ENCODE measurements around the gene MILR1.
A peak's percentile ranks its signal among the peaks of the same experiment; 100 is the strongest.
"Not testable (repeated sequence)": the region's sequence is repeated elsewhere in the genome, so short reads cannot be mapped to it uniquely, and the experiment has no call there.

Gene MILR1

GRCh38 chr17:64448665-64449512 is at the start of gene MILR1:
Gene MILR1 (plus strand): TSS chr17:64449115. CDS start chr17:64449169, 54 bp downstream.
- peak; percentile 84 for DNase-seq

- no peak for DNase-seq
Measured at GRCh38 chr17:64399767-64400156, 49.2 kb upstream of the MILR1 start.

- no peak for DNase-seq
Measured at GRCh38 chr17:64400642-64401041, 48.3 kb upstream of the MILR1 start.

- no peak for DNase-seq
Measured at GRCh38 chr17:64401244-64401860, 47.6 kb upstream of the MILR1 start.

GRCh38 chr17:64401941-64402340 is 47.0 kb upstream of the MILR1 start:
- DNase-seq = no peak

GRCh38 chr17:64402469-64402868 is 46.4 kb upstream of the MILR1 start:
- DNase-seq = no peak

- DNase-seq = no peak
Measured at GRCh38 chr17:64403881-64404460, 44.9 kb upstream of the MILR1 start.

GRCh38 chr17:64406321-64407200 is 42.4 kb upstream of the MILR1 start:
- no peak for DNase-seq

GRCh38 chr17:64410750-64411490 is 38.0 kb upstream of the MILR1 start:
- DNase-seq = no peak

GRCh38 chr17:64411999-64412771 is 36.7 kb upstream of the MILR1 start:
- DNase-seq = no peak

GRCh38 chr17:64412944-64413381 is 36.0 kb upstream of the MILR1 start:
- no peak for DNase-seq

- no peak for DNase-seq
Measured at GRCh38 chr17:64413513-64413912, 35.4 kb upstream of the MILR1 start.

GRCh38 chr17:64418506-64419339 is 30.2 kb upstream of the MILR1 start:
- peak; percentile 14 for DNase-seq

GRCh38 chr17:64420143-64420670 is 28.7 kb upstream of the MILR1 start:
- DNase-seq = peak; percentile 36

- not testable (repeated sequence) for DNase-seq
Measured at GRCh38 chr17:64422121-64422520, 26.8 kb upstream of the MILR1 start.

- DNase-seq = no peak
Measured at GRCh38 chr17:64423881-64424280, 25.0 kb upstream of the MILR1 start.

- no peak for DNase-seq
Measured at GRCh38 chr17:64424324-64424849, 24.5 kb upstream of the MILR1 start.

GRCh38 chr17:64425191-64425590 is 23.7 kb upstream of the MILR1 start:
- no peak for DNase-seq

GRCh38 chr17:64426596-64426995 is 22.3 kb upstream of the MILR1 start:
- DNase-seq = no peak

GRCh38 chr17:64428406-64428805 is 20.5 kb upstream of the MILR1 start:
- DNase-seq = no peak

All from NCI-H226 (cell line).